Brain pericyte (primary cell): ENCODE results near the gene DNMT3A.

Source experiments
- DNase-seq: peaks from one replicate; pipeline ENCODE4 v3.0.0-alpha.2; 2012; ENCODE audit warnings: low read depth, low spot score

DNMT3A gene

GRCh38 chr2:25258847-25259736 lies 82.6 kb downstream of the DNMT3A start:
- DNase-seq, result no peak

- DNase-seq, result no peak
Observed at GRCh38 chr2:25257931-25258846, 83.5 kb downstream of the DNMT3A start.

- no peak for DNase-seq
Observed at GRCh38 chr2:25257032-25257552, 84.6 kb downstream of the DNMT3A start.

- DNase-seq, result no peak
Observed at GRCh38 chr2:25256488-25256875, 85.2 kb downstream of the DNMT3A start.

GRCh38 chr2:25255745-25256487 lies 85.8 kb downstream of the DNMT3A start:
- no peak for DNase-seq

- DNase-seq, result no peak
Observed at GRCh38 chr2:25254961-25255360, 86.8 kb downstream of the DNMT3A start.

GRCh38 chr2:25253153-25253626 lies 88.5 kb downstream of the DNMT3A start:
- no peak for DNase-seq

- no peak for DNase-seq
Observed at GRCh38 chr2:25252291-25253152, 89.2 kb downstream of the DNMT3A start.

- DNase-seq, result no peak
Observed at GRCh38 chr2:25251422-25252273, 90.1 kb downstream of the DNMT3A start.

GRCh38 chr2:25251071-25251421 lies 90.7 kb downstream of the DNMT3A start:
- no peak for DNase-seq

- DNase-seq, result no peak
Observed at GRCh38 chr2:25250331-25251070, 91.2 kb downstream of the DNMT3A start.

- DNase-seq, result no peak
Observed at GRCh38 chr2:25249785-25250184, 91.9 kb downstream of the DNMT3A start.

GRCh38 chr2:25247792-25248512 lies 93.8 kb downstream of the DNMT3A start:
- DNase-seq, result no peak

- no peak for DNase-seq
Observed at GRCh38 chr2:25246558-25247290, 95.0 kb downstream of the DNMT3A start.

- DNase-seq, result no peak
Observed at GRCh38 chr2:25246001-25246400, 95.7 kb downstream of the DNMT3A start.

- no peak for DNase-seq
Observed at GRCh38 chr2:25245141-25245540, 96.6 kb downstream of the DNMT3A start.

GRCh38 chr2:25243995-25244394 lies 97.7 kb downstream of the DNMT3A start:
- DNase-seq, result no peak

- no peak for DNase-seq
Observed at GRCh38 chr2:25241452-25241851, 100.3 kb downstream of the DNMT3A start.
